HEK293 (cell line): Measurements from ENCODE around the gene CBLIF.

ENCODE experiments used
- CTCF ChIA-PET: fragments of 350-600 bp; formaldehyde crosslinking; extraction: SDS; loops from one replicate; lab custom pipeline; 2021; ENCODE audit warnings: antibody characterized with exemption; lab: Yijun Ruan, JAX
- POLR2A ChIA-PET: fragments of 300-600 bp; formaldehyde crosslinking; extraction: SDS; loops from one replicate; lab custom pipeline; 2020; ENCODE audit warnings: antibody characterized with exemption, inconsistent platforms; lab: Yijun Ruan, JAX
- H3K27ac ChIP-seq: fragments of 200-500 bp; sonication (Bioruptor generic); 2 replicates; pipeline ENCODE4 v1.5.1; 2014; ENCODE audit warnings: low read depth, low read length, control low read depth, inconsistent platforms; ENCODE audit errors: extremely low read depth
- H3K36me3 ChIP-seq, 2 experiments: fragments of 200-500 bp in 1 of 2; sonication (Bioruptor generic) in 1 of 2; 1 replicate in 1 of 2; 2 replicates in 1 of 2; pipeline ENCODE4 v1.5.1; 2014 to 2017; ENCODE audit warnings: inconsistent platforms in 2 of 2, low read length in 2 of 2; ENCODE audit not compliant: control insufficient read depth in 2 of 2, insufficient read depth in 1 of 2
- H3K4me1 ChIP-seq: fragments of 200-500 bp; sonication (Bioruptor generic); 2 replicates; pipeline ENCODE4 v1.5.1; 2014; ENCODE audit warnings: mild to moderate bottlenecking, low read length, inconsistent platforms; ENCODE audit not compliant: control insufficient read depth, insufficient read depth
- H3K4me3 ChIP-seq: 2 replicates; pipeline ENCODE4 v1.5.1; 2011; ENCODE audit warnings: low read depth, mild to moderate bottlenecking, control low read depth, low read length, moderate library complexity
- H3K9me3 ChIP-seq: fragments of 200-500 bp; sonication (Bioruptor generic); 2 replicates; pipeline ENCODE4 v1.5.1; 2014; ENCODE audit warnings: low read depth, low read length, inconsistent platforms; ENCODE audit not compliant: control insufficient read depth, insufficient read depth
- FEZF1 ChIP-seq: fragments of 450-650 bp; formaldehyde crosslinking; IDR thresholded peaks from 2 replicates; pipeline ENCODE4 v1.5.1; 2016; ENCODE audit warnings: missing biosample characterization, missing genetic modification characterization
- REPIN1 ChIP-seq: fragments of 450-650 bp; formaldehyde crosslinking; IDR thresholded peaks from 2 replicates; pipeline ENCODE4 v1.5.1; 2017; ENCODE audit warnings: missing biosample characterization, missing genetic modification characterization, low read depth
- SALL2 ChIP-seq: fragments of 450-650 bp; formaldehyde crosslinking; IDR thresholded peaks from 2 replicates; pipeline ENCODE4 v1.5.0; 2017; ENCODE audit warnings: missing biosample characterization, mild to moderate bottlenecking, missing genetic modification characterization, borderline replicate concordance
- SCRT2 ChIP-seq: fragments of 450-650 bp; formaldehyde crosslinking; IDR thresholded peaks from 2 replicates; pipeline ENCODE4 v1.5.1; 2016; ENCODE audit warnings: missing biosample characterization, missing genetic modification characterization
- YY1 ChIP-seq: fragments of 450-650 bp; formaldehyde crosslinking; IDR thresholded peaks from 2 replicates; pipeline ENCODE4 v1.5.1; 2018; ENCODE audit warnings: missing biosample characterization, missing genetic modification characterization
- ZNF169 ChIP-seq: fragments of 450-650 bp; formaldehyde crosslinking; IDR thresholded peaks from 2 replicates; pipeline ENCODE4 v1.5.1; 2016; ENCODE audit warnings: missing biosample characterization, missing genetic modification characterization
- ZNF174 ChIP-seq: fragments of 450-650 bp; formaldehyde crosslinking; IDR thresholded peaks from 2 replicates; pipeline ENCODE4 v1.5.0; 2017; ENCODE audit warnings: missing biosample characterization, mild to moderate bottlenecking, missing genetic modification characterization
- ZNF202 ChIP-seq: fragments of 450-650 bp; formaldehyde crosslinking; IDR thresholded peaks from 2 replicates; pipeline ENCODE4 v1.5.1; 2016; ENCODE audit warnings: missing biosample characterization, missing genetic modification characterization, borderline replicate concordance
- ZNF248 ChIP-seq: fragments of 450-650 bp; formaldehyde crosslinking; IDR thresholded peaks from 2 replicates; pipeline ENCODE4 v1.5.1; 2017; ENCODE audit warnings: missing biosample characterization, missing genetic modification characterization
- ZNF266 ChIP-seq: fragments of 450-650 bp; formaldehyde crosslinking; IDR thresholded peaks from 2 replicates; pipeline ENCODE4 v1.5.1; 2016; ENCODE audit warnings: missing biosample characterization, missing genetic modification characterization, low read depth
- ZNF585B ChIP-seq: fragments of 450-650 bp; formaldehyde crosslinking; IDR thresholded peaks from 2 replicates; pipeline ENCODE4 v1.5.1; 2016; ENCODE audit warnings: missing biosample characterization, missing genetic modification characterization
- ZNF658 ChIP-seq: fragments of 450-650 bp; formaldehyde crosslinking; IDR thresholded peaks from 2 replicates; pipeline ENCODE4; 2016; ENCODE audit warnings: missing biosample characterization, missing genetic modification characterization
- TF ChIP-seq, protein P1 (sequence below): fragments of 450-650 bp; formaldehyde crosslinking; IDR thresholded peaks from 2 replicates; pipeline ENCODE4; 2016; ENCODE audit warnings: missing biosample characterization, missing genetic modification characterization
- TF ChIP-seq, protein P2 (sequence below): fragments of 450-650 bp; formaldehyde crosslinking; IDR thresholded peaks from 2 replicates; pipeline ENCODE4 v1.5.1; 2016; ENCODE audit warnings: missing biosample characterization, missing genetic modification characterization, low read depth
- TF ChIP-seq, protein P3 (sequence below): fragments of 450-650 bp; formaldehyde crosslinking; IDR thresholded peaks from 2 replicates; pipeline ENCODE4 v1.5.1; 2016; ENCODE audit warnings: missing biosample characterization, missing genetic modification characterization
- TF ChIP-seq, protein P4 (sequence below): fragments of 450-650 bp; formaldehyde crosslinking; IDR thresholded peaks from 2 replicates; pipeline ENCODE4 v1.5.1; 2017; ENCODE audit warnings: missing biosample characterization, missing genetic modification characterization
- TF ChIP-seq, protein P5 (sequence below): fragments of 450-650 bp; IDR thresholded peaks from 2 replicates; pipeline ENCODE4 v1.5.1; 2018; ENCODE audit warnings: missing biosample characterization, missing genetic modification characterization
- TF ChIP-seq, protein P6 (sequence below): fragments of 450-650 bp; formaldehyde crosslinking; IDR thresholded peaks from 2 replicates; pipeline ENCODE4 v1.5.1; 2016; ENCODE audit warnings: missing biosample characterization, missing genetic modification characterization

CBLIF gene

DNA sequence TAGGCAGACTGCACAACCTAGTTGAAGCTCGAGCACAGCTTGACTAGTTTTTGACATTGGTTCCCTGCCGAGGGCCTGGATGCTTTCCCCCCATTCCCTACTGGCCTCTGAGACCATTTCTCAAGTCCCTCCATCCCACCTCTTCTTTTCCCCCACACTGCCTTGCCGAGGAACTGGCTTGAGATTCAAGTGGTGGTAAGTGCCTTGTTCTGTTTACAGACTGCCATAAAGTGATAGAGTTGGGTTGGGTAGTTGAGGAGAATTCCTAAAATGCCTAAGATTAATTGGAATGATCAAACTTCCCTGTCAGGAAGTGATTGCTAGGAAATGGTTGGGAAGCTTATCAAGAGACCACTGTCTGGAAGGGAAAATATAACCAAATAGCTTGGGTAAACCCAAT lies 50.9 kb downstream of the CBLIF start:
- Histone ChIP-seq H3K9me3 (no peaks in the 10 kb centered on the region), H3K27ac (no peak overlapping the region), H3K4me3 (no peak overlapping the region), H3K36me3 (peaks cover 0 to 85% of the 10 kb centered on the region in 2 experiments; a peak in 1 of 3 replicates), H3K4me1 (no peaks in the 10 kb centered on the region)
- TF ChIP-seq ZNF174, result no peak
- TF ChIP-seq ZNF585B (tag by site-specific recombination), result no peak
- TF ChIP-seq ZNF202 (tag by site-specific recombination), result no peak
- TF ChIP-seq, protein P1, sequence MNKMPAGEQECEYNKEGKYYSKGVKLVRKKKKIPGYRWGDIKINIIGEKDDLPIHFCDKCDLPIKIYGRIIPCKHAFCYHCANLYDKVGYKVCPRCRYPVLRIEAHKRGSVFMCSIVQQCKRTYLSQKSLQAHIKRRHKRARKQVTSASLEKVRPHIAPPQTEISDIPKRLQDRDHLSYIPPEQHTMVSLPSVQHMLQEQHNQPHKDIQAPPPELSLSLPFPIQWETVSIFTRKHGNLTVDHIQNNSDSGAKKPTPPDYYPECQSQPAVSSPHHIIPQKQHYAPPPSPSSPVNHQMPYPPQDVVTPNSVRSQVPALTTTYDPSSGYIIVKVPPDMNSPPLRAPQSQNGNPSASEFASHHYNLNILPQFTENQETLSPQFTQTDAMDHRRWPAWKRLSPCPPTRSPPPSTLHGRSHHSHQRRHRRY (tag by site-specific recombination), result no peak
- no peak for TF ChIP-seq SALL2
- TF ChIP-seq REPIN1 (tag by site-specific recombination), result no peak
- no peak for TF ChIP-seq ZNF248 (tag by site-specific recombination)
- TF ChIP-seq, protein P2, sequence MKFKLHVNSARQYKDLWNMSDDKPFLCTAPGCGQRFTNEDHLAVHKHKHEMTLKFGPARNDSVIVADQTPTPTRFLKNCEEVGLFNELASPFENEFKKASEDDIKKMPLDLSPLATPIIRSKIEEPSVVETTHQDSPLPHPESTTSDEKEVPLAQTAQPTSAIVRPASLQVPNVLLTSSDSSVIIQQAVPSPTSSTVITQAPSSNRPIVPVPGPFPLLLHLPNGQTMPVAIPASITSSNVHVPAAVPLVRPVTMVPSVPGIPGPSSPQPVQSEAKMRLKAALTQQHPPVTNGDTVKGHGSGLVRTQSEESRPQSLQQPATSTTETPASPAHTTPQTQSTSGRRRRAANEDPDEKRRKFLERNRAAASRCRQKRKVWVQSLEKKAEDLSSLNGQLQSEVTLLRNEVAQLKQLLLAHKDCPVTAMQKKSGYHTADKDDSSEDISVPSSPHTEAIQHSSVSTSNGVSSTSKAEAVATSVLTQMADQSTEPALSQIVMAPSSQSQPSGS, result no peak
- POLR2A ChIA-PET, result no interaction called here
- CTCF ChIA-PET, result interaction anchor here (12.5 kb wide), 1 partner anchor 40 kb away, joined by 110 read pairs; the partner anchor contains the start of gene STX3

DNA sequence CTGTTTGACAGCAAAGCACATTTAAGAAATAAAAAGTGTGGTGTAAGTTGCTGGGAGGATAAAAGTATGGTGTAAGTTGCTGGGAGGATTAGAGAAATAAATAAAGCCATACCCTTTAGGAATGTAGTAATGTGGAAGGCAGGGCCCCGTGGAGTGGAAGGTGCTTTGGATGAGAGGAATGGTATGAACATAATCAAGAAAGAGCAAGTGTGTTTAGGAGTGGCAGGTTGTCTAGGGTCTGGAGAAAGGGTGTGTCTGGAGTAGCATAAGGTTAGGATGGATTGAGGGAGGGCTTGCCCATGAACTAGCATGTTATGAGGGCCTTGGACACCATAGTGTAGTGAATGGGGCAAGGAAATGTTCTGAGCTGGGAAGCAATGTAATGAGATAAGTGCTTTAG lies 52.8 kb downstream of the CBLIF start:
- POLR2A ChIA-PET, result no interaction called here
- Histone ChIP-seq H3K36me3 (peaks cover 0 to 98% of the 10 kb centered on the region in 2 experiments; a peak in 1 of 3 replicates), H3K4me3 (no peak overlapping the region), H3K9me3 (no peaks in the 10 kb centered on the region)
- TF ChIP-seq, protein P3, sequence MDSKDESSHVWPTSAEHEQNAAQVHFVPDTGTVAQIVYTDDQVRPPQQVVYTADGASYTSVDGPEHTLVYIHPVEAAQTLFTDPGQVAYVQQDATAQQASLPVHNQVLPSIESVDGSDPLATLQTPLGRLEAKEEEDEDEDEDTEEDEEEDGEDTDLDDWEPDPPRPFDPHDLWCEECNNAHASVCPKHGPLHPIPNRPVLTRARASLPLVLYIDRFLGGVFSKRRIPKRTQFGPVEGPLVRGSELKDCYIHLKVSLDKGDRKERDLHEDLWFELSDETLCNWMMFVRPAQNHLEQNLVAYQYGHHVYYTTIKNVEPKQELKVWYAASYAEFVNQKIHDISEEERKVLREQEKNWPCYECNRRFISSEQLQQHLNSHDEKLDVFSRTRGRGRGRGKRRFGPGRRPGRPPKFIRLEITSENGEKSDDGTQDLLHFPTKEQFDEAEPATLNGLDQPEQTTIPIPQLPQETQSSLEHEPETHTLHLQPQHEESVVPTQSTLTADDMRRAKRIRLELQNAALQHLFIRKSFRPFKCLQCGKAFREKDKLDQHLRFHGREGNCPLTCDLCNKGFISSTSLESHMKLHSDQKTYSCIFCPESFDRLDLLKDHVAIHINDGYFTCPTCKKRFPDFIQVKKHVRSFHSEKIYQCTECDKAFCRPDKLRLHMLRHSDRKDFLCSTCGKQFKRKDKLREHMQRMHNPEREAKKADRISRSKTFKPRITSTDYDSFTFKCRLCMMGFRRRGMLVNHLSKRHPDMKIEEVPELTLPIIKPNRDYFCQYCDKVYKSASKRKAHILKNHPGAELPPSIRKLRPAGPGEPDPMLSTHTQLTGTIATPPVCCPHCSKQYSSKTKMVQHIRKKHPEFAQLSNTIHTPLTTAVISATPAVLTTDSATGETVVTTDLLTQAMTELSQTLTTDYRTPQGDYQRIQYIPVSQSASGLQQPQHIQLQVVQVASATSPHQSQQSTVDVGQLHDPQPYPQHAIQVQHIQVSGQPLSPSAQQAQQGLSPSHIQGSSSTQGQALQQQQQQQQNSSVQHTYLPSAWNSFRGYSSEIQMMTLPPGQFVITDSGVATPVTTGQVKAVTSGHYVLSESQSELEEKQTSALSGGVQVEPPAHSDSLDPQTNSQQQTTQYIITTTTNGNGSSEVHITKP, result peak; percentile 80
- TF ChIP-seq, protein P4, sequence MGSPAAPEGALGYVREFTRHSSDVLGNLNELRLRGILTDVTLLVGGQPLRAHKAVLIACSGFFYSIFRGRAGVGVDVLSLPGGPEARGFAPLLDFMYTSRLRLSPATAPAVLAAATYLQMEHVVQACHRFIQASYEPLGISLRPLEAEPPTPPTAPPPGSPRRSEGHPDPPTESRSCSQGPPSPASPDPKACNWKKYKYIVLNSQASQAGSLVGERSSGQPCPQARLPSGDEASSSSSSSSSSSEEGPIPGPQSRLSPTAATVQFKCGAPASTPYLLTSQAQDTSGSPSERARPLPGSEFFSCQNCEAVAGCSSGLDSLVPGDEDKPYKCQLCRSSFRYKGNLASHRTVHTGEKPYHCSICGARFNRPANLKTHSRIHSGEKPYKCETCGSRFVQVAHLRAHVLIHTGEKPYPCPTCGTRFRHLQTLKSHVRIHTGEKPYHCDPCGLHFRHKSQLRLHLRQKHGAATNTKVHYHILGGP (tag by site-specific recombination), result no peak
- TF ChIP-seq FEZF1 (tag by site-specific recombination) (0 out of 2 replicates have a peak, but pooled peaks have one; percentile 4), SCRT2 (no peak), ZNF266 (tag by site-specific recombination) (no peak), YY1 (tag by site-specific recombination) (no peak), ZNF169 (tag by site-specific recombination) (no peak), ZNF658 (no peak)
- TF ChIP-seq, protein P5, sequence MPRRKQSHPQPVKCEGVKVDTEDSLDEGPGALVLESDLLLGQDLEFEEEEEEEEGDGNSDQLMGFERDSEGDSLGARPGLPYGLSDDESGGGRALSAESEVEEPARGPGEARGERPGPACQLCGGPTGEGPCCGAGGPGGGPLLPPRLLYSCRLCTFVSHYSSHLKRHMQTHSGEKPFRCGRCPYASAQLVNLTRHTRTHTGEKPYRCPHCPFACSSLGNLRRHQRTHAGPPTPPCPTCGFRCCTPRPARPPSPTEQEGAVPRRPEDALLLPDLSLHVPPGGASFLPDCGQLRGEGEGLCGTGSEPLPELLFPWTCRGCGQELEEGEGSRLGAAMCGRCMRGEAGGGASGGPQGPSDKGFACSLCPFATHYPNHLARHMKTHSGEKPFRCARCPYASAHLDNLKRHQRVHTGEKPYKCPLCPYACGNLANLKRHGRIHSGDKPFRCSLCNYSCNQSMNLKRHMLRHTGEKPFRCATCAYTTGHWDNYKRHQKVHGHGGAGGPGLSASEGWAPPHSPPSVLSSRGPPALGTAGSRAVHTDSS (tag by site-specific recombination), result no peak
- TF ChIP-seq, protein P1 (tag by site-specific recombination), result no peak
- TF ChIP-seq, protein P6, sequence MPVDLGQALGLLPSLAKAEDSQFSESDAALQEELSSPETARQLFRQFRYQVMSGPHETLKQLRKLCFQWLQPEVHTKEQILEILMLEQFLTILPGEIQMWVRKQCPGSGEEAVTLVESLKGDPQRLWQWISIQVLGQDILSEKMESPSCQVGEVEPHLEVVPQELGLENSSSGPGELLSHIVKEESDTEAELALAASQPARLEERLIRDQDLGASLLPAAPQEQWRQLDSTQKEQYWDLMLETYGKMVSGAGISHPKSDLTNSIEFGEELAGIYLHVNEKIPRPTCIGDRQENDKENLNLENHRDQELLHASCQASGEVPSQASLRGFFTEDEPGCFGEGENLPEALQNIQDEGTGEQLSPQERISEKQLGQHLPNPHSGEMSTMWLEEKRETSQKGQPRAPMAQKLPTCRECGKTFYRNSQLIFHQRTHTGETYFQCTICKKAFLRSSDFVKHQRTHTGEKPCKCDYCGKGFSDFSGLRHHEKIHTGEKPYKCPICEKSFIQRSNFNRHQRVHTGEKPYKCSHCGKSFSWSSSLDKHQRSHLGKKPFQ (tag by site-specific recombination), result no peak
- TF ChIP-seq, all 188 proteins: peak for 2
- Histone ChIP-seq H3K27ac (no peak overlapping the region), H3K4me1 (no peaks in the 10 kb centered on the region)
- CTCF ChIA-PET, result interaction anchor here (1.5 kb wide), 1 partner anchor 8 kb away, joined by 4 read pairs; no protein-coding TSS in a partner anchor
